Epidermal melanocyte (primary cell): Measurements from ENCODE around the gene FAM117A.

Experiments used
- DNase-seq: peaks from one replicate; pipeline ENCODE4 v3.0.0; 2011; ENCODE audit warnings: low spot score; ENCODE audit not compliant: insufficient read length

FAM117A gene

GRCh38 chr17:49763735-49764558 is at the start of gene FAM117A:
FAM117A (minus strand) TSS chr17:49764131; CDS start chr17:49764087, 44 bp downstream.
- peak; percentile 99 for DNase-seq

GRCh38 chr17:49809056-49809455 is 45.1 kb upstream of the FAM117A start:
- DNase-seq = no peak

- DNase-seq = no peak
Measured at GRCh38 chr17:49798738-49799137, 34.8 kb upstream of the FAM117A start.

- DNase-seq = no peak
Measured at GRCh38 chr17:49798182-49798581, 34.3 kb upstream of the FAM117A start.

DNA sequence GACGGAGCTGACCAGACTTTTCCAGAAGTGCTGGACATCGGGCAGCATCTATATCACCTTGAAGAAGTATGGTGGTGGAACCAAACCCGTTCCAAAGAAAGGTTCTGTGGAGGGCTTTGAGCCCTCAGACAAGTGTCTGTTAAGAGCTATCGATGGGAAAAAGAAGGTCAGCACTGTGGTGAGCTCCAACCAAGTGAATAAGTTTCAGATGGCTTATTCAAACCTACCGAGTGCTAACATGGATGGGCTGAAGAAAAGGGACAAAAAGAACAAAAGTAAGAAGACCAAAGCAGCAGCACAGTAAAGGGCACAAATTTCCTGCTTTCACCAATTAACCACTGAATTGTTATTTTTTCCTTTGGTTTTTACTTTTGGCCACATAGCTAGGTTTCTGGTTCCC is 31.4 kb upstream of the FAM117A start:
- DNase-seq = no peak

DNA sequence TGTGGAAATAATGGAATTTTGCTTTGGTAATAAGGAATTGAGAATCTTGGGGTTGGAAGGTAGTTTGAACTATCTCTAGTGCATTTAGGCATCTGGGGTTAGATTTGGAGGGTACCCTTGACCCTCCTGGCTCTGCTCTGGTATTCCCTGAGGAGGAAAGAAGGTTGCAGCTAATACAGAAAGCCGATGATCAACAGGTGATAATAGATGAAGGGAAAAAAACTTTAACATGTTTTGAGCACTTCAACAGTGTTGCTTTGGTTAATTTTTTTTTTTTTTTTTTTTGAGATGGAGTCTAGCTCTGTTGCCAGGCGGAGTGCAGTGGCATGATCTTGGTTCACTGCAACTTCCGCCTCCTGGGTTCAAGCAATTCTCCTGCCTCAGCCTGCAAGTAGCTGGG is 29.4 kb upstream of the FAM117A start:
- DNase-seq = no peak

DNA sequence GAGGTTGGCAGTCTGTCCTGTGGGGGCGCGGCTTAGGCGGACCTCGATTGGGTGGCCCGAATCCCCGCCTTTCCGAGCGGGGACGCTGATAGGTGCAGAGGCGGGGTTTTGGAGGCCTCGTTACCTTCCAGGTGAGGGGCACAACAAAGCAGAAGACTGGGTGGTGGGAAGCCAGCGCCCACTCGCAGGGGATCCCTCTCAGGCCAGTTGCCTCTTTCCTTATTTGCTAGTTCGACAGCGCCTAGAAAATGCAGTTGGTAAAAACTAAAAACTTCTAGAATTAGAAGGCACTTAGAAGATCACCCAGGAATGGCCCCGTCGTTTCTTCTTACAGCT is 25.3 kb upstream of the FAM117A start:
- DNase-seq = no peak

- peak; percentile 83 for DNase-seq
Measured at GRCh38 chr17:49788478-49789242, 24.7 kb upstream of the FAM117A start, which contains the start of gene KAT7. KAT7 (plus strand) TSS chr17:49788681; CDS start chr17:49788835, 154 bp downstream.

DNA sequence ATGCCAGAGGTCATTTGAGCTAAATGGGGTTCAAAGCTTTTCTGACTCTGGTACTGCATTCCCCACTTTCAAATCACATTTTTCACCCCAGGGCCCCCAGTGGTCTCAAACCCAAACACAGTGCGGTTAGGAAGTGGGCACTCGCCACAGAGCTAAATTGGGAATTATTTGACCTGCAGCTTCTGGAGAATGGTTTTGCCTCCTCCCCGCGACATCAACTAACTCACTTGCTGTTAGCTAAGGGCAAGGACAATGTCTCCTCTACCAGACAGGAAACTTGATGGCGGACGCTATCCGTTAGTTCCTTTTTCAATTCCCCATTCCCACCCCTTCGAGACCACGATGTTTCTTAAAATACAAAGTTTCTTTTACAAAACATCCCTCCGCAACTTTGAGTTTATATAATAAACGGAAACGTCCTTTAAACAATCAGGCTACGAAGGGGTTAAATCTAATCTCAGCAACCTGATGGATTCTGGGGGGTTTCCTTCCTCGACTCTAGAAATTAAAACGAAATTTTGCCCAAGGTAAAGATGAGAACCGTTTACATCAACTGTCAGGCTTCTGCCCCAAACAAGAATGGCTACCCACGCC is 24.1 kb upstream of the FAM117A start:
- DNase-seq = no peak

GRCh38 chr17:49784636-49785035 is 20.7 kb upstream of the FAM117A start:
- DNase-seq = no peak

DNA sequence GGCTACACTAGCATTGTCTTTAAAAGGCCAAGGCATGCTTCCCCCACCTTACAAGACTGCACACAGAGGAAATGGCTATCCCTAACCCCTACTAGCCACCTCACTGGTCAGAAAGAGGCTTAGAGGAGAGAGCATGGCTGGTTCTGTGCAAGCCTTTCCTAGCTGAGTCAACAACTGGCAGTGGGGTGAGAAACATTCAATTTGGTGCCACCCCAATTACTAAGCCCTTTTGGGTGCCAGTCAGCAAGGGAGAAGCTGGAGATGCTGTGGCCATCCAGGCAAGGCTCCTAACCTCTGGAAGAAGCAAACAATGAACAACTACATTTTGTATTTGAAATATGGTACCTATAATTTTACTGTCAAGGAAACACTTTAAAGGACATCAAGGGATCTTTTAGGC is 19.9 kb upstream of the FAM117A start:
- no peak for DNase-seq

- DNase-seq = no peak
Measured at GRCh38 chr17:49783071-49783715, 19.3 kb upstream of the FAM117A start.

GRCh38 chr17:49779739-49780231 is 15.9 kb upstream of the FAM117A start:
- DNase-seq = no peak

DNA sequence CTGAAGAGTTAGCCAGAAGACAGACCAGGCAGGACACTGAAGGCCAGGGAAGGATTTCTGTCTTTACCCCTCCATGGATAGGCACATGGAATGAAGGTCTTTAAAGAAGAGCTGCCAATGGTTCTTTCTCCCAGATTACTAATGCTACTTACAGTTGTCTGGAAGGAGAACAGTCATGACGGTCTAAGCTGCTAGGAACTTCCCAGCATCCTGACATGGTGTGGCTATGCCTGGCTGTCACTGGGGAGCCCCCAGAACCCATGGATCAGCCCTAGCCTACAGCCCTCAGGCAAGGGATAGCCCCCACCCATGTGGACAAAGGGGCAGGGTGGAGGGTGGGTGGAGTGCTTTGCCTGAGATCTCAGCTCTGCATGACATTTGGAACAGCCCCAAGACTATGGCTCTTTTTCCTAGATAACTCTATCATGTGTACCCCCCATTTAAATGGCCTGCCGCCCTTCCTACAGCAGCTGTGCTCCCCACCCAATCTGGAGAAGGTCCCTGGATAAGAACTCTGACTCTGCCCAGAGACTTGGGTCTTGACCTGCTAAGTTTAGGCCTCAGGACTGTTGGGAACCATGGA is 15.3 kb upstream of the FAM117A start:
- no peak for DNase-seq

DNA sequence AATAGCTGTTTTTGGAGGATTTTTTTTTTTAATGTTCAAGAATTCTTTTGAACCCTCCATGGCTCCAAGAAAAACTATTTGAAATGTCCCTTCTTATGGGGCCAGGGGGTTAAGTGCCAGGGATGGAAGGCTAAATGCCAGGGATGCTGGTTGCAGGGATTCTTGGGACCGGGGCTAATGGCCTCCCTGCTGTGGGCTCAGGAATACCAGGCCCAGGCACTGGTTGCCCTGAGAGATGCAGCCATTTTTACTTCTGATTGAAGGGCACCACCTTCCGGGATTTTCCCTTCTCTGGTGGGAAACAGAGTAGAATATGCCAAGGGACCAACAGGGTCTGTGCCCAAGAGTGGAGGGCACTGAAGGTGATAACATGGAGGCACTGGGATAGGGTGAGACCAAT is 13.6 kb upstream of the FAM117A start:
- no peak for DNase-seq

DNA sequence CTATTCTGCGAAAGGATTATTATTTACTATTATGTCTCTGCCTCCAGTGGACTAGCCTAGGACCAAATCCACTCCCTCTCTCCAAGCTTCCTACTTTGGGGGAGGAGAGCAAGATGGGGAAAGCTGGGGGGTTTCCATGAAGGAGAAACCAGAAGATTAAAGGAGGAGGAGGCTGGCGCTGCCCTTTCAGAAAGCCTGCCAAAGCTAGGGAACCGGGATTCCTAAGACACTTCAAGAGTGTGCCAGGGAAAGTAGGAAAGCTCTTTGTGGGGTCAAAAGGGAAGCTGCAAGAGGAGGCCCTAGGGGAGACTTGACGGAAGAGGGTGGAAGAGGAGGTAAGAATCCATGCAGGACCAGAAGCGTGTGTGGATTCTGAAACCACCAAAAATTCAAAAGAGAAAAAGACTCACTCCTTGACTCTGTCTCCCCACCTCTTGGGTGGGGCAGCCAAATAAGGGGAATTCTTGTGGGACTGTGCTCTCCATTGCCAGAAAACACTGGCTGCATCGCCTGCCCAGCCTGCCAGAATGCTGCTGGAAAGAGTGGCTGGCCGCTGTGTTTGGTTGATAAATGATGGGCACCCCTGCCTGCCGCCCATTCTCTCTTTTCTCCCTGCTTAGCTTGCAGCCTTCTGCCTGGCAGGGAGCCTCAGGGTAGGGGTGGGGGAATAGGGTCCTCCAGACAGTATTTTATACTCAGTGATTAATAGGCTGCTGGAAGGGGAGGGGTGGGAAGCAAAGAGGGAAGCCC is 12.8 kb upstream of the FAM117A start:
- no peak for DNase-seq

DNA sequence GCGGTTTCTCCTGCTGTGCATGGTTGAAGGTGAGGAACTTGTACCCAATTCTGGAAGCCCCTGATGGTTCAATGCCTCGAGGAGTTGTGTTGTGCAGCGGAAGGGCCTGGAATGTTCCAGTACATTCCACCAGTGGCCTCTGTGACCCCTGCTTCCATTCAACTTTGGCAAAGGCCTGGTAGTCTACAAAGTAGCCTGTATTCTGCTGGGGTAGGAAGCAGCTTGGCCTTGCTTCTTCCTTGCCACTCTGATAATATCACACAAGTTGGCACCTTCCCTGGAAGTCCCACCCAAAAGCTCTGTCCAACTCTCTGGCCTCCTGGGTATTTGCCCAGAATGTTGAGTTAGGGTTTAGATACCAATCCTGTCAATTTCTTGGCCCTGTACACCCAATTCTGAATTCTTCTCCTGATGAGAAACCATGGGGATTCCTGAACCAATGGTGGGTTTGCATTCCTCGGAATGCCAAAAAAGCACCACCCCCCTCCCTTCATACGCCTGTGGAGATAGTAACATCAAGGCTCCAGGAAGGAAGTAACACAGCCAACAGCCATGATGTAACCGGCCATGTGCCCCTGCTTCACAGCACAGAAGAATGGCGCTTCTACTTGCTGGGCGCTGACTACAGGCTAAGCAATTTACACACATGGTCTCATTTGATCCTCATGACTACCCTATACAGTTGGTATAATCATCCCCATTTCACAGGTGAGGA is 11.8 kb upstream of the FAM117A start:
- DNase-seq = no peak

DNA sequence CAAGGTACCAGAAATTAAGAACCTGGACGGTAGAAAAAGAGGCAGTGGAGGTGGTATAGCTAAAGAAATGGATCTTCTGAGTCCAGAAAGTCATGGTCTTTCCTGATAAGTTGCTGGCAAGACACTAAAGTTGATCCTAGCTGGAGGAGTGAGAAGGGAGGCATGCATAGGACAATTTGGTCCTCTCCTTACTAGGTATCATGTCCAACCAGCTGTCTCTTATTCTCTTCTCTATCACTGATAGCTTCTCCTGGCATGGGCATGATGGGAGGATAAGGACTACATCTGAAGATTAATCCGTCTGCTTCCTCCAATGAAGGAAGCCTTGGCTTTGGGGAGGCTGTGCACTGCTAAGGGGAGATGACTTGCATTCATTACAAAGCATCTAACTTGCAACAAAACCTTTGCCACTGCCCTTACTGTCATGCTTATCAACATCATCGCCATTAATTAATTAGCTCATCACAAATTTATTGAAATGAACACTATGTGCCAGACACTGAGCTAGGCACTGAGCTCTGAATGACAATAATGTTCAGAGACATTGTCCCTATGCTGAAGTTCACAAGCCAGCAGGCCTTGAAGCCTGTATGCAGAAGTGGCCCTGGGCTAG is 3.1 kb upstream of the FAM117A start:
- no peak for DNase-seq

- no peak for DNase-seq
Measured at GRCh38 chr17:49764559-49765180, 739 bp upstream of the FAM117A start.
